ENCODE data around the gene EIF4E3.
A peak's percentile ranks its signal among the peaks of the same experiment; 100 is the strongest.

The EIF4E3 gene

GRCh38 chr3:71640331-71640983 is 84.7 kb downstream of the EIF4E3 start:
- no peak for TF ChIP-seq CTCF (conservative IDR thresholded peaks at IDR 0.05; ENCODE audit: low read length)
- DNase-seq (ENCODE audit: low read depth), result no peak

DNA sequence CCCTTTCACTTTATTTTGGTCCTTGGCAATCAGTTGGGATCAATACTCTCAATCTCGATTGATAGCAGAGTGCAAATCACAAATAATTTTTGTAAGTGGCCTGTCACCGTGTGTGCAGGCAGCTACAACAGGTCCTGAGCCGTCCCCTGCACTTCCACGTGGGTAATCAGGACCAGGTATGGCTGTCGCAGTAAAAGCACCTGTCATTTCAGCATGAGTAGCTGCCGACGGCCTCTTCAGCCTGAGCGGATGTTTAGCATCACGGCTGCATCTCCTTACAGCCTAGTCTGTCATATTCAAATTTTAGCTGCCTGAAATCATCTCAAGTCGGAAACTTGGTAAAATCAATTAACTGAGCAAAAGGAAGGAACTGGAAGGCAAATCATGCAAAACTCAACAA is 88.7 kb downstream of the EIF4E3 start:
- DNase-seq (ENCODE audit: low read depth), result no peak
- no peak for TF ChIP-seq CTCF (conservative IDR thresholded peaks at IDR 0.05; ENCODE audit: low read length)

More at GRCh38 chr3:71640331-71640983, 84.7 kb downstream of the EIF4E3 start:
- H3K4me3 ChIP-seq (ENCODE audit: low read length), result no peak overlapping the region

GRCh38 chr3:71636001-71636400 is 89.2 kb downstream of the EIF4E3 start:
- DNase-seq (ENCODE audit: low read depth), result no peak
- TF ChIP-seq CTCF (conservative IDR thresholded peaks at IDR 0.05; ENCODE audit: low read length), result no peak
- H3K4me3 ChIP-seq (ENCODE audit: low read length), result no peak overlapping the region

More for the DNA sequence above, 88.7 kb downstream of the EIF4E3 start:
- H3K4me3 ChIP-seq (ENCODE audit: low read length), result no peak overlapping the region

- no peak overlapping the region for H3K4me3 ChIP-seq (ENCODE audit: low read length)
- no peak for DNase-seq (ENCODE audit: low read depth)
- no peak for TF ChIP-seq CTCF (conservative IDR thresholded peaks at IDR 0.05; ENCODE audit: low read length)
Measured at GRCh38 chr3:71634671-71635070, 90.5 kb downstream of the EIF4E3 start.

DNA sequence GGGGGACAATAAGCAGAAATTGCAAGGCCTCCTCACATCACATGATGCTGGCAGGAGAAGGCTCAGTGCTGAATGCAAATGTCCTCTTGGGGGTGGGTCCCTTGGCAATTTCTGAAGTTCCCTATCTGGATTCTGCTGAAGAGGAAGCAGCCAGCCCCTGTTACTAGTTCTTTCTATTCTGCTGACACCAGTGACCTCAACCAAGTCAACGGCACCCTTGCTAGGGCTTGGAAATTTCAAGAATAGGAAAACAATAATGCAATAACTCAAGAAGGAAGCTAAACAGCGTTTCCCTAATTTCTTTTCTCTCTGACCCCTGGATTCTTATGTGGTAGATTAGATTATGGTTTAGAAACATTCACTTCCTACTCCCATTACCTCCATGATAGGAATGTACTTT is 95.5 kb downstream of the EIF4E3 start:
- no peak for TF ChIP-seq CTCF (conservative IDR thresholded peaks at IDR 0.05; ENCODE audit: low read length)
- no peak overlapping the region for H3K4me3 ChIP-seq (ENCODE audit: low read length)
- no peak for DNase-seq (ENCODE audit: low read depth)

DNA sequence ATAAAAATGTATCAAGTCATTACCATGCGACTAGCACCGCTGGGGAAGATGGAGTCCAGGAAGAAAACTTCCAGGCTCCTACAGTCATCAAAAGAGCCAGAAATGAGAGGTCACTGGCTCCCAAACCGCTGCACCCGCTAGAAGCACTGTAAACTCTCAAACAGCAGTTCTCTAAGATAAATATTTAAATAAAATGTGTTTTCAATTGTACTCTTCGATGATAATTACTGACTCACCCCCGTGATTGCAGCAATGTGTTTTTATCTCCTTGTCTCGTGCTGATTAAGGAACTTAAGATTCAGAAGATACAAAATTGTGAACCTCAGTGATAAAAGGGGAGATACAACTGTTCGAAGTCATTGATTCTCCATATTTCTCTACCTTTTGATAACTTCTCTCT is 95.9 kb downstream of the EIF4E3 start:
- peak; percentile 78 for DNase-seq (ENCODE audit: low read depth)
- no peak for TF ChIP-seq CTCF (conservative IDR thresholded peaks at IDR 0.05; ENCODE audit: low read length)
- no peak overlapping the region for H3K4me3 ChIP-seq (ENCODE audit: low read length)

DNA sequence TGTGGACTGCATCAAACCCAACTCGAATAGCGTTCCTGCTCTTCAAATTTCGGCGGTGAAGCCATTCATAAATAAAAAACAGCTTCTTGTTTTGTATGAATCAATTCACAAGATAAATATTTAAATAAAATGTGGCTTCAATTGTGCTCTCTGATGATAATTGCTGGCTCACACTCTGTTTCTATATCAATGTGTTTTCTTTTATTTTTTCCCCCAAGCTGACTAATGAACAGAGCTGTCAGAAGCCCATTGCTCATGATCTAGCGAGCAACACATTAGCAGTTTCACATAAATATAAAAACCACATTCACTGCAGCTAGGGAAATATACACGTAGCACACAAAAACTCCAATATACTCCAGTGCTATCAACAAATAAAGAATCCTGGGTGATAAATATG is 96.7 kb downstream of the EIF4E3 start:
- H3K4me3 ChIP-seq (ENCODE audit: low read length), result no peak overlapping the region

More for the DNA sequence above, 96.7 kb downstream of the EIF4E3 start:
- peak; percentile 46 for DNase-seq (ENCODE audit: low read depth)
- TF ChIP-seq CTCF (conservative IDR thresholded peaks at IDR 0.05; ENCODE audit: low read length), result no peak

All from AG10803 (cell line).